SK-N-SH treated with all-trans-retinoic acid at 6 μM for 48 hours (cell line): ENCODE results near the gene AKAP1.

Experiments
- CREB5 ChIP-seq: fragments of 250-450 bp; sonication (Bioruptor Pico); IDR thresholded peaks from 2 replicates; pipeline ENCODE4 v1.5.1; 2020; ENCODE audit warnings: low read depth, mild to moderate bottlenecking, moderate library complexity
- ISL1 ChIP-seq: fragments of 250-450 bp; sonication (Bioruptor Pico); IDR thresholded peaks from 2 replicates; pipeline ENCODE4 v2.1.2; 2022; ENCODE audit warnings: mild to moderate bottlenecking, moderate library complexity
- PATZ1 ChIP-seq: fragments of 250-450 bp; sonication (Bioruptor Pico); IDR thresholded peaks from 2 replicates; pipeline ENCODE4 v1.8.0; 2020; ENCODE audit warnings: mild to moderate bottlenecking, moderate library complexity, borderline replicate concordance
- RARB ChIP-seq: fragments of 250-450 bp; sonication (Bioruptor Pico); IDR thresholded peaks from 2 replicates; pipeline ENCODE4 v1.8.0; 2021; ENCODE audit warnings: mild to moderate bottlenecking, moderate library complexity
- SNAI2 ChIP-seq: fragments of 250-450 bp; sonication (Bioruptor Pico); IDR thresholded peaks from 2 replicates; pipeline ENCODE4 v1.5.0; 2020; ENCODE audit warnings: mild to moderate bottlenecking, moderate library complexity
- ZFP3 ChIP-seq: fragments of 250-450 bp; sonication (Bioruptor Pico); IDR thresholded peaks from 2 replicates; pipeline ENCODE4 v1.5.0; 2020; ENCODE audit warnings: mild to moderate bottlenecking, moderate library complexity

DNA sequence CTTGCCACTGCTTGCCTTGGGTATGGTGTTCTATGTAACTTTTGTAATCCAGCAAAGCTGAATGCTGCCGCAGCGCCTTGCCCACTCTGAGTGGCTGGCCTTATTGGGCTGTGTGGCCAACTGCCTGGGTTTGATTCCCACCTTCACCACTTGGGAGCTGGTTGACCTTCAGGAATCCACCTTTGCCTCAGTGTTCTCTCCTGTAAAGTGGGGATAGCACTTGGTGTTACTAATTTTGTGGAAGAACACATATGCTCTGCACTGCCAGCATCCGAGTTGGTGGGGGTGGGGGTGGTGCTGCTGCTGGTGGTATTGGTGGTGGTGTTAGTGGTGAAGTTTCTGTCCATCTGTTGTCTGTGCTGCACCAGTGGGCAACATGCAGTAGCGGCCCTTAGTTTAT, 32.8 kb downstream of the AKAP1 start:
- TF ChIP-seq PATZ1 (CRISPR knock-in tag) (no peak), SNAI2 (CRISPR knock-in tag) (no peak), ISL1 (CRISPR knock-in tag) (no peak), RARB (CRISPR knock-in tag) (no peak), CREB5 (CRISPR knock-in tag) (no peak), ZFP3 (CRISPR knock-in tag) (no peak)
